SJSA1 (cell line): ENCODE measurements around the gene FAM184A. TPM values are rescaled to one million over a fixed set of nuclear protein-coding genes. Genes with fewer than 3 reads are reported as not detected.
A peak's percentile ranks its signal among the peaks of the same experiment; 100 is the strongest.

Experiments
- DNase-seq, 2 experiments: peaks; one replicate each; pipeline ENCODE4 v3.0.0-alpha.2; 2015 to 2020; ENCODE audit warnings: low spot score in 2 of 2, low read depth in 1 of 2
- H3K27ac ChIP-seq: fragments of 250-450 bp; sonication (Bioruptor Pico); 2 replicates; pipeline ENCODE4 v1.5.1; 2020; ENCODE audit warnings: mild to moderate bottlenecking, moderate library complexity
- H3K27me3 ChIP-seq: fragments of 250-450 bp; sonication (Bioruptor Pico); replicated peaks from 2 replicates; pipeline ENCODE4 v1.5.1; 2020; ENCODE audit warnings: mild to moderate bottlenecking, moderate library complexity
- H3K36me3 ChIP-seq: fragments of 250-450 bp; sonication (Bioruptor Pico); 2 replicates; pipeline ENCODE4 v1.5.1; 2020; ENCODE audit warnings: mild to moderate bottlenecking
- H3K4me1 ChIP-seq: fragments of 250-450 bp; sonication (Bioruptor Pico); replicated peaks from 2 replicates; pipeline ENCODE4 v1.6.1; 2021; ENCODE audit warnings: mild to moderate bottlenecking
- H3K4me3 ChIP-seq: fragments of 250-450 bp; sonication (Bioruptor Pico); 2 replicates; pipeline ENCODE4 v1.5.1; 2020; ENCODE audit warnings: mild to moderate bottlenecking
- H3K9me3 ChIP-seq: fragments of 250-450 bp; sonication (Bioruptor Pico); replicated peaks from 2 replicates; pipeline ENCODE4 v1.5.1; 2020; ENCODE audit warnings: mild to moderate bottlenecking
- total RNA-seq: library from RNA; depleted of rRNA; stranded (reverse); fragments of >200 nt; shearing (Covaris generic); gene quantifications from 2 replicates; pipeline ENCODE4 v1.2.3, GENCODE V29; 2014

Gene FAM184A
- total RNA-seq, 1 experiment from 2014 or later, result not detected

GRCh38 chr6:118934461-118935330 lies 143.8 kb downstream of the FAM184A start, which contains the start of gene MCM9:
TSS of gene MCM9 (minus strand) at chr6:118935159. CDS start at chr6:118931723, 3,436 bp downstream.
- Histone ChIP-seq H3K4me3 (peak within 1 kb of the TSS; percentile 82), H3K4me1 (peaks cover 5% of the 10 kb centered on the region), H3K36me3 (peaks cover 18% of the 10 kb centered on the region; the same call in 1 of the 2 replicates), H3K27me3 (no peaks in the 10 kb centered on the region), H3K9me3 (no peaks in the 10 kb centered on the region), H3K27ac (peak within 1 kb of the TSS; percentile 61)
- peak; percentile 84 to 90 for DNase-seq

- peaks cover 18% of the 10 kb centered on the region; the same call in 1 of the 2 replicates for H3K36me3 ChIP-seq
- DNase-seq, result no peak
- H3K27me3 ChIP-seq, result no peaks in the 10 kb centered on the region
- no peaks in the 10 kb centered on the region for H3K9me3 ChIP-seq
- peaks cover 5% of the 10 kb centered on the region for H3K4me1 ChIP-seq
- H3K4me3 ChIP-seq, result peak overlapping the region; percentile 82
- H3K27ac ChIP-seq, result no peak overlapping the region
Measured at GRCh38 chr6:118933855-118934460, 144.5 kb downstream of the FAM184A start.

DNA sequence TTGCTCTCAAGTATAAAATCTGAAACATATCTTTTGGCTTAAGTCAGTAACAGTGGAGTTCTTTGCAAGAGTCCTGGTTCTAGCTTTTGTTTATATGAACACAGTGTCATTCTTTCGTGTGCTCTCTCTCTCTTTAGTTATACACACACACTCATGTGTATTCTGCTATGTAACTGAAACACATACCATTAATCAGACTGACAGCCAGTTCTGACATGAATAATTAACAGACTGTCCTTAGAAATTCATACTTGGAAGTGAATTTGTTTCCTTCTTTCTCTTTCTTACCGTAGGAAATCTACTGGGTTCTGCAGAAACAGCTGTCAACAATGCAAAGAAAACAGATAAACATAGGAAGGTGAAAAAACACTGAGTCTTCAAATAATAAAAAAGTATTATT lies 146.0 kb downstream of the FAM184A start:
- peaks cover 18% of the 10 kb centered on the region; the same call in 1 of the 2 replicates for H3K36me3 ChIP-seq
- H3K27me3 ChIP-seq, result no peaks in the 10 kb centered on the region
- H3K4me3 ChIP-seq, result no peak overlapping the region
- DNase-seq, result no peak
- H3K9me3 ChIP-seq, result no peaks in the 10 kb centered on the region
- no peak overlapping the region for H3K27ac ChIP-seq
- peaks cover 5% of the 10 kb centered on the region for H3K4me1 ChIP-seq

- Histone ChIP-seq H3K9me3 (no peaks in the 10 kb centered on the region), H3K27ac (no peak overlapping the region), H3K27me3 (no peaks in the 10 kb centered on the region), H3K4me1 (peaks cover 5% of the 10 kb centered on the region), H3K36me3 (peaks cover 18% of the 10 kb centered on the region; the same call in 1 of the 2 replicates), H3K4me3 (no peak overlapping the region)
- DNase-seq, result no peak
Measured at GRCh38 chr6:118931436-118931835, 147.0 kb downstream of the FAM184A start.

- Histone ChIP-seq H3K4me1 (peaks cover 5% of the 10 kb centered on the region), H3K27ac (no peak overlapping the region), H3K9me3 (no peaks in the 10 kb centered on the region), H3K36me3 (peaks cover 18% of the 10 kb centered on the region; the same call in 1 of the 2 replicates), H3K4me3 (no peak overlapping the region), H3K27me3 (no peaks in the 10 kb centered on the region)
- no peak for DNase-seq
Measured at GRCh38 chr6:118930680-118931079, 147.8 kb downstream of the FAM184A start.

GRCh38 chr6:118923035-118923434 lies 155.4 kb downstream of the FAM184A start:
- no peak overlapping the region for H3K4me3 ChIP-seq
- H3K9me3 ChIP-seq, result no peaks in the 10 kb centered on the region
- H3K36me3 ChIP-seq, result peaks cover 38% of the 10 kb centered on the region
- H3K27me3 ChIP-seq, result no peaks in the 10 kb centered on the region
- no peak overlapping the region for H3K27ac ChIP-seq
- DNase-seq, result no peak
- no peaks in the 10 kb centered on the region for H3K4me1 ChIP-seq

- Histone ChIP-seq H3K4me3 (no peak overlapping the region), H3K36me3 (peaks cover 38% of the 10 kb centered on the region), H3K9me3 (no peaks in the 10 kb centered on the region), H3K27ac (no peak overlapping the region), H3K4me1 (no peaks in the 10 kb centered on the region), H3K27me3 (no peaks in the 10 kb centered on the region)
- DNase-seq, result no peak
Measured at GRCh38 chr6:118921084-118921483, 157.4 kb downstream of the FAM184A start.

DNA sequence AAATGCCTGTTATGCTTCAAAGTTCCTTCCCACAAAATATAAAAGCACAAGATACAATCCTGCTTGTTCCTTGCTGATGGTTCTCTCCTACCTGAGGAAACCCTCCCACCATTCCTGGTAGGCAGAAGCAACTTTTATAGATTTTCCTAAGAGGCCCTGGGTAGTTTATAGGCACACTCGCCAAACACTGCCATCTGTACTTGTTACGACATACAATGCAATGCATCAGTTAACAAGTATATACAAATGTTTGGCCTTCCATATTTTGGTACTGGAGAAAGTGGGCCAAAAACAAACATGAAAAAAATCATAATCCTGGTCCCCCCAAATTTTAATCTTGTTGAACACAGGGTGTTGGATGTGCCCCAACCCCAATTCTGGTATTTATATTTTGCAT lies 160.1 kb downstream of the FAM184A start:
- H3K36me3 ChIP-seq, result peaks cover 48% of the 10 kb centered on the region
- no peaks in the 10 kb centered on the region for H3K9me3 ChIP-seq
- H3K4me3 ChIP-seq, result no peak overlapping the region
- H3K27me3 ChIP-seq, result no peaks in the 10 kb centered on the region
- no peaks in the 10 kb centered on the region for H3K4me1 ChIP-seq
- no peak for DNase-seq
- no peak overlapping the region for H3K27ac ChIP-seq

DNA sequence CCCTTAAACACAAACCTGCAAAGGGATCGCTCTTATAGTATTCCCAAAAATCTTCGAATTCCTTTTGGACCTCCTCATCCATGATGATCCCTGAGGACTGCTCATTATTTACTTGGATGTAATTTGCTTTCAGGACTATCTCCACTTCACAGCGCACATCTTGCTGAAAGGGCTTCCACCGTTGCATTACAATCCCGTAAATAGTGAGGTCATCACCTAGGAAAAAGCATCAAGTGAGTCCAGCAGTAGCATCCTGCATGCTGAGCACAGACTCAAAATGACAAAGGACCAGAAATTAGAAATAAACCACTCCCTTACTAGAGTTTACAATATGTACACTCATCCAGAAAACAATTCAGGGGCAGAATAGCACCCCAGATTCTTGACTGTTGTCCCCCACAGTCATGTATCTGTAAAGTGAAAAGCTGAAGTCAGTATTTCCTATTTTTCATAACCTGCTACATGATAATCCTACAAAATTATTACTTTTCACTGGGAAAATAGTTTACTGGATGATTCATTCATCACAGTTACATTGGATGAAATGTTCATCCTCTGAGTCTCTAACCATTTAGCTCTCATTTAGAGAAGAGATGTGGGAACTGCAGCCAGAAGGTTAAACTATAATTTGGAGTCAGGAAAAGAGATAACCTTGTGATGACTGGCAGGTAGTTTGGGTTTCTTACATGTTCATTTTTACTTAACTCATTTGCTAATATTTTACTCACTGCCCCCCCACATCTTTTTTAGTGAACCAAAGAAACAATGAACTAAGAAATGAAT lies 160.7 kb downstream of the FAM184A start:
- no peaks in the 10 kb centered on the region for H3K9me3 ChIP-seq
- H3K27me3 ChIP-seq, result no peaks in the 10 kb centered on the region
- no peak overlapping the region for H3K27ac ChIP-seq
- no peak overlapping the region for H3K4me3 ChIP-seq
- no peak for DNase-seq
- H3K36me3 ChIP-seq, result peaks cover 51% of the 10 kb centered on the region
- no peaks in the 10 kb centered on the region for H3K4me1 ChIP-seq

DNA sequence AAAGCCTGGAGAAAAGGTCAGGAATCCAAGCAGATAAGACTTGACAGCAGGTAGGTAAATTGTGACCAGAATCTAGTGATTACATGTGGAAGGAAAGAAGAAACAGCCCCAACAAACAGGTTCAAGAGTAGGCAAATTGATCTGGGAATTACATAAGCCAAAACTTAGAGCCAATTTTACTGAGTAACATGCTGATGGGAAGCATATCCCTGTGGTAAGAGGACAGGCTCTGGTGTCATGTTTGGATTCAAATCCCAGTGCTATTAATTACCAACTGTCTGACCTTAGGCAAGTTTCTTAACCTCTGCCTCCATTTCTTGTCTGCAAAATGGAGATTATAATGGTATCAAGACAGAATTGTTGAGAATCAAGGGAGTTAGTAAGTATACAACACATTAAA lies 163.9 kb downstream of the FAM184A start:
- H3K27ac ChIP-seq, result no peak overlapping the region
- DNase-seq, result no peak
- peaks cover 49% of the 10 kb centered on the region for H3K36me3 ChIP-seq
- H3K4me3 ChIP-seq, result no peak overlapping the region
- no peaks in the 10 kb centered on the region for H3K27me3 ChIP-seq
- no peaks in the 10 kb centered on the region for H3K9me3 ChIP-seq
- H3K4me1 ChIP-seq, result no peaks in the 10 kb centered on the region

GRCh38 chr6:118913161-118913560 lies 165.3 kb downstream of the FAM184A start:
- Histone ChIP-seq H3K9me3 (no peaks in the 10 kb centered on the region), H3K36me3 (peaks cover 62% of the 10 kb centered on the region), H3K27ac (no peak overlapping the region), H3K4me1 (no peaks in the 10 kb centered on the region), H3K27me3 (no peaks in the 10 kb centered on the region), H3K4me3 (no peak overlapping the region)
- DNase-seq, result no peak

- Histone ChIP-seq H3K27me3 (no peaks in the 10 kb centered on the region), H3K4me1 (no peaks in the 10 kb centered on the region), H3K36me3 (peaks cover 67% of the 10 kb centered on the region), H3K9me3 (no peaks in the 10 kb centered on the region), H3K4me3 (no peak overlapping the region), H3K27ac (no peak overlapping the region)
- no peak for DNase-seq
Measured at GRCh38 chr6:118912646-118913045, 165.8 kb downstream of the FAM184A start.
